OCI-LY3 (cell line): ENCODE results near the gene PIK3C3.

Source experiments
- CTCF ChIP-seq: fragments of 200-600, 300-600 bp; sonication (generic); IDR thresholded peaks from 2 replicates; pipeline ENCODE4 v1.5.1; 2014; ENCODE audit warnings: antibody characterized with exemption, low read length, low read depth
- EZH2phosphoT487 ChIP-seq: fragments of 200-600 bp; shearing (Covaris generic); IDR thresholded peaks from 2 replicates; pipeline ENCODE4 v1.6.1; 2018; ENCODE audit warnings: antibody characterized with exemption, mixed run types, low read depth

- TF ChIP-seq EZH2phosphoT487 (no peak), CTCF (peak; percentile 96)
Measured at GRCh38 chr18:41906528-41907146, 48.4 kb upstream of the PIK3C3 start.
